Retinal pigment epithelial cell (primary cell): ENCODE measurements around the gene S100A16.

ENCODE experiments used
- DNase-seq: peaks from one replicate; pipeline ENCODE4 v3.0.0-alpha.2; 2010; ENCODE audit warnings: low read depth
- H3K4me3 ChIP-seq: 2 replicates; pipeline ENCODE4 v1.5.1; 2011; ENCODE audit warnings: mild to moderate bottlenecking, low read length, control low read depth, moderate library complexity
- CTCF ChIP-seq: conservative IDR thresholded peaks from 2 replicates; pipeline ENCODE4 v1.5.1; 2011; ENCODE audit warnings: low read depth, low read length, control low read depth, inconsistent platforms

S100A16 gene

GRCh38 chr1:153616917-153617311 is 4.0 kb upstream of the S100A16 start:
- DNase-seq = no peak
- no peak overlapping the region for H3K4me3 ChIP-seq
- TF ChIP-seq CTCF = no peak

- DNase-seq = no peak
- H3K4me3 ChIP-seq = no peak within 1 kb of the TSS
- no peak for TF ChIP-seq CTCF
These were observed 3.4 kb upstream of the S100A16 start, which contains the start of gene S100A14 for GRCh38 chr1:153616144-153616916. Gene S100A14, minus strand, starts transcription at chr1:153616325. Its CDS starts 467 bp downstream, at chr1:153615858.

GRCh38 chr1:153615406-153615805 is 2.5 kb upstream of the S100A16 start:
- DNase-seq = no peak
- TF ChIP-seq CTCF = no peak
- H3K4me3 ChIP-seq = no peak overlapping the region

GRCh38 chr1:153614906-153615305 is 2.0 kb upstream of the S100A16 start:
- no peak for TF ChIP-seq CTCF
- no peak for DNase-seq
- no peak overlapping the region for H3K4me3 ChIP-seq

GRCh38 chr1:153614189-153614900 is 1.4 kb upstream of the S100A16 start:
- H3K4me3 ChIP-seq = no peak overlapping the region
- no peak for DNase-seq
- no peak for TF ChIP-seq CTCF

GRCh38 chr1:153613406-153613805 is 469 bp upstream of the S100A16 start:
- DNase-seq = no peak
- H3K4me3 ChIP-seq = no peak overlapping the region
- no peak for TF ChIP-seq CTCF
